GM12878 (cell line): Measurements from ENCODE around the gene PDE6A.

Experiments
- EZH2 ChIP-seq: IDR thresholded peaks from 2 replicates; pipeline ENCODE4 v1.6.1; 2012; ENCODE audit warnings: low read depth, mild to moderate bottlenecking, control low read depth, inconsistent platforms, low read length, borderline replicate concordance; ENCODE audit not compliant: control insufficient read depth
- HCFC1 ChIP-seq: fragments of 150-350 bp; IDR thresholded peaks from 2 replicates; pipeline ENCODE4 v1.6.1; 2014; ENCODE audit warnings: low read length
- POLR2AphosphoS5 ChIP-seq: IDR thresholded peaks from 2 replicates; pipeline ENCODE4 v1.6.1; 2011; ENCODE audit warnings: mild to moderate bottlenecking, low read length, inconsistent platforms
- RBBP5 ChIP-seq: fragments of 200-600 bp; sonication (generic); conservative IDR thresholded peaks from 2 replicates; pipeline ENCODE4 v1.6.1; 2016

- TF ChIP-seq POLR2AphosphoS5 (no peak), RBBP5 (no peak), HCFC1 (no peak), EZH2 (no peak)
Observed at GRCh38 chr5:149962601-149963300, 18.2 kb upstream of the PDE6A start.
